ENCODE data around the gene PXMP2. TPM values are rescaled to one million over a fixed set of nuclear protein-coding genes. Genes with fewer than 3 reads are reported as not detected.

The PXMP2 gene
- total RNA-seq, 1 experiment from 2014 or later = 39.9 TPM

DNA sequence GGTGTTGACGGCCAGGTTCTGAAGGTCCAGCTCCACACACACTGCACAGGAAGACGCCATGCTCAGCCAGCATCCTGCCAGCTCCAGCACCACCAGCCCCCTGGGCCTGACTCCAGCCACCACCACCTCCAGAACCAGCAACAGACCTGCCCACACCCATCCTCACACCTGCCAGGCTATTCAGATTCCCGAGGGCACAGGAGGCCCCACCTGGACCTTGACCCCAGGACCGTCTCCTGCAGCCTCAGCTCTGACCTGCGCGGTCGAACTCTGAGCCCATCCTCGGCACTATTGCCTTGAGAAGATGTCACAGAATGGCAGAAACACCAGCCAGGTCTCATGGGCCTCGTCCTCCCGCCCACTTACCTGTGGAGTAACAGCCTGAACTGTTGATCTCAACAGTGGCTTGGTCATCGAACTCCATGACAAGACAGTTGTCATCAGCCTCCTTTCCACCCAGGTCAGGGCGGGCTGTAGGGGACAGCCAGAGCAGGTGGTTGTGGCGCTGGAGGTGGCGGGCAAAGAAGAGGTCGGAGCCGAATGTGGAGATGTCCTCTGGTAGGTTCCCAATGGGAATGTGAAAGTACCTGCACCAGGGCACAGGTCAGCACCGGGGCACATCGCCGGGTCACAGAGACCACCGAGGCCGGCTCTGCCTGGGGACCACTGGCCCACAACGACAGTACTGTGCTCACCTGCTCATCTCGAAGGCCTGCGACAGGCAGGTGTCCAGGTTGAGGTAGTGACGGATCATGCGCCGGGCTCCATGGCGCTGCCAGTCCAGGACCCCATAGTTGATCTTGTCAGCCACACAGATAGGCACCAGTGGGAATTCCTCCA, 45.4 kb upstream of the PXMP2 start:
- POLR2A ChIA-PET = no interaction called here
- Mint-ChIP-seq H3K4me3 (ENCODE audit: unreplicated experiment) (no peak overlapping the region), H3K9me3 (ENCODE audit: unreplicated experiment) (no peaks in the 10 kb centered on the region), H3K4me1 (ENCODE audit: low read depth, unreplicated experiment) (no peaks in the 10 kb centered on the region), H3K27ac (ENCODE audit: unreplicated experiment) (no peak overlapping the region), H3K27me3 (ENCODE audit: insufficient read depth, unreplicated experiment) (no peaks in the 10 kb centered on the region), H3K36me3 (ENCODE audit: insufficient read depth, unreplicated experiment) (peaks cover 80% of the 10 kb centered on the region)
- Histone ChIP-seq H3K4me3 (ENCODE audit: low read depth, low read length) (no peak overlapping the region), H3K4me1 (no peaks in the 10 kb centered on the region), H3K27me3 (replicated peaks; ENCODE audit: control insufficient read depth, insufficient read depth, low read length) (no peaks in the 10 kb centered on the region), H3K9me3 (no peaks in the 10 kb centered on the region), H3K36me3 (ENCODE audit: control insufficient read depth, insufficient read depth, low read length) (peaks cover 4% of the 10 kb centered on the region)
- no peak for DNase-seq
- TF ChIP-seq, protein P1, sequence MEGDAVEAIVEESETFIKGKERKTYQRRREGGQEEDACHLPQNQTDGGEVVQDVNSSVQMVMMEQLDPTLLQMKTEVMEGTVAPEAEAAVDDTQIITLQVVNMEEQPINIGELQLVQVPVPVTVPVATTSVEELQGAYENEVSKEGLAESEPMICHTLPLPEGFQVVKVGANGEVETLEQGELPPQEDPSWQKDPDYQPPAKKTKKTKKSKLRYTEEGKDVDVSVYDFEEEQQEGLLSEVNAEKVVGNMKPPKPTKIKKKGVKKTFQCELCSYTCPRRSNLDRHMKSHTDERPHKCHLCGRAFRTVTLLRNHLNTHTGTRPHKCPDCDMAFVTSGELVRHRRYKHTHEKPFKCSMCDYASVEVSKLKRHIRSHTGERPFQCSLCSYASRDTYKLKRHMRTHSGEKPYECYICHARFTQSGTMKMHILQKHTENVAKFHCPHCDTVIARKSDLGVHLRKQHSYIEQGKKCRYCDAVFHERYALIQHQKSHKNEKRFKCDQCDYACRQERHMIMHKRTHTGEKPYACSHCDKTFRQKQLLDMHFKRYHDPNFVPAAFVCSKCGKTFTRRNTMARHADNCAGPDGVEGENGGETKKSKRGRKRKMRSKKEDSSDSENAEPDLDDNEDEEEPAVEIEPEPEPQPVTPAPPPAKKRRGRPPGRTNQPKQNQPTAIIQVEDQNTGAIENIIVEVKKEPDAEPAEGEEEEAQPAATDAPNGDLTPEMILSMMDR (IDR thresholded peaks at IDR 0.05; ENCODE audit: insufficient read depth in 1 of 2, low read depth in 1 of 2, low read length in 1 of 2, severe bottlenecking in 1 of 2, unreplicated experiment in 1 of 2) = no peak
- BruUV-seq (replicated peaks) = TSS peak; percentile 26
- CTCF ChIA-PET = no interaction called here
- intact Hi-C loops (cut with micrococcal nuclease; ENCODE audit: unreplicated experiment) = no loop called here

DNA sequence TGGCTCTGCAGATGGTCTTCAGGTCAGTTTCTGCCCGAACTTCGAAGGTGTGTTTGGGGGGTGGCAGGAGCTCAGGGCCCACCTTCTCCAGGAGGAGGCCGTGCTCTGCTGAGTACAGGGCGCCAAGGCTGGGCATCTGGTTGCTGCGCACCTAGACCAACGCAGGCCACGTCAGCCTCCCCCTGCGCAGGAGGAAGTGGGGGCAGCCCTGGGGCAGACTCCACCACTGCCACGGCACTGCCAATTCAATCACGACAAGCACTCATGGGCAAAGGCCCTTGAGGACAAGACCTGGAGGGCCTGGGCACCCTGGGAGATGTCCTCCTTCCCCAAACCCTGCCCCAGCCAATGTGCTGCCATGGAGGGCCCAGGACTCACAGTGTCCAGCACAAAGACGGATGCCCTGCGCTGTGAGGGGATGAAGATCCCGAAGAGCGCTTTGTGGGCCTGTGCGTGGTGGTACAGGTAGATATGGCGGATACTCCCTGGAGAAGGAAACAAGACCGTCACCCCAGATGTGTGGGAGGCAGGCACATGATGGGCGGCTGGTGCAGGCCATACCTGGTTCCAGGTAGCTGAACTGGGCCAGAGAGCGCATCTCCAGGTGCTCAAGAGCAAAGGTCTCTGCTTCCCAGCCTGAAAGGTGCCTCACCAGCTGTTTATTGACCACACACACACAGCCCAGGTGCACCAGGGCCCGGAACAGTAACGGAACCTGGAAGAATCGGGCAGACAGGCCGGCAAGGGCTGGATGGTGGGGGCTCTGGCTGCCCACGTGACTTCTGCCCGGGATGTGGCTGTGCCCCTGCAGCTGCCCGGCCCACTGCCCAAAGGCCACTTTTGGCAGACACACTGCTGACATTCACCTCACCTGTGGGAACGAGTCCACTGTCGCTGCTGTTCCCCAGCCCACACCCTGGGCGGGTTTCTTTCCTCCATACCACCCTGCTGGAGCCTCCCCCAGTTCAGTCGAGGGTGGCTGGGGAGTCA, 44.2 kb upstream of the PXMP2 start:
- H3K27ac Mint-ChIP-seq (ENCODE audit: unreplicated experiment) = no peak overlapping the region
- Histone ChIP-seq H3K36me3 (ENCODE audit: control insufficient read depth, insufficient read depth, low read length) (peaks cover 3% of the 10 kb centered on the region), H3K4me3 (ENCODE audit: low read depth, low read length) (no peak overlapping the region), H3K27me3 (replicated peaks; ENCODE audit: control insufficient read depth, insufficient read depth, low read length) (no peaks in the 10 kb centered on the region), H3K4me1 (no peaks in the 10 kb centered on the region), H3K9me3 (no peaks in the 10 kb centered on the region)
- peaks cover 80% of the 10 kb centered on the region for H3K36me3 Mint-ChIP-seq (ENCODE audit: insufficient read depth, unreplicated experiment)
- no peak for DNase-seq
- H3K9me3 Mint-ChIP-seq (ENCODE audit: unreplicated experiment) = no peaks in the 10 kb centered on the region
- ChIA-PET POLR2A (no interaction called here), CTCF (no interaction called here)
- no peak overlapping the region for H3K4me3 Mint-ChIP-seq (ENCODE audit: unreplicated experiment)
- intact Hi-C loops (cut with micrococcal nuclease; ENCODE audit: unreplicated experiment) = no loop called here
- no TSS peak for BruUV-seq (replicated peaks)
- no peaks in the 10 kb centered on the region for H3K4me1 Mint-ChIP-seq (ENCODE audit: low read depth, unreplicated experiment)
- TF ChIP-seq, protein P1 (IDR thresholded peaks at IDR 0.05; ENCODE audit: insufficient read depth in 1 of 2, low read depth in 1 of 2, low read length in 1 of 2, severe bottlenecking in 1 of 2, unreplicated experiment in 1 of 2) = no peak
- no peaks in the 10 kb centered on the region for H3K27me3 Mint-ChIP-seq (ENCODE audit: insufficient read depth, unreplicated experiment)

DNA sequence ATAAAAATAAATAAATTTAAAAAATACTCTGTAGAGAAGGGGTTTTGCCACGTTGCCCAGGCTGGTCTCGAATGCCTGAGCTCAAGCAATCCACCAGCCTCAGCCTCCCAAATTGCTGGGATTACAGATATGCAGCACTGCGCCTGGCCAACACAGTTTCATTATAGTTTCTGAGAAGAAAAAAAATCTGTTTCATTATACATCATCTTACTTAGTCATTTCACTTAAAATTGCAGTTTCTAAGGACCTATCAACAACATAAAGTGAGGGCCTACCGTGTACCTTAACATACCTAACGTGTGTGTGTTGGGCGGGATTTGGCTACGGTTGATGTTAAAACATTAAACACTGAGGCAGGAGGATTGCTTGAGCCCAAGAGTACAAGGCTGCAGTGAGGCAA, 40.5 kb upstream of the PXMP2 start:
- Histone ChIP-seq H3K36me3 (ENCODE audit: control insufficient read depth, insufficient read depth, low read length) (peaks cover 6% of the 10 kb centered on the region), H3K4me3 (ENCODE audit: low read depth, low read length) (no peak overlapping the region), H3K4me1 (no peaks in the 10 kb centered on the region), H3K9me3 (no peaks in the 10 kb centered on the region), H3K27me3 (replicated peaks; ENCODE audit: control insufficient read depth, insufficient read depth, low read length) (no peaks in the 10 kb centered on the region)
- no peak overlapping the region for H3K4me3 Mint-ChIP-seq (ENCODE audit: unreplicated experiment)
- TF ChIP-seq, protein P1 (IDR thresholded peaks at IDR 0.05; ENCODE audit: insufficient read depth in 1 of 2, low read depth in 1 of 2, low read length in 1 of 2, severe bottlenecking in 1 of 2, unreplicated experiment in 1 of 2) = no peak
- no peak for DNase-seq
- no peaks in the 10 kb centered on the region for H3K4me1 Mint-ChIP-seq (ENCODE audit: low read depth, unreplicated experiment)
- H3K36me3 Mint-ChIP-seq (ENCODE audit: insufficient read depth, unreplicated experiment) = peaks cover 92% of the 10 kb centered on the region
- no peak overlapping the region for H3K27ac Mint-ChIP-seq (ENCODE audit: unreplicated experiment)
- H3K9me3 Mint-ChIP-seq (ENCODE audit: unreplicated experiment) = no peaks in the 10 kb centered on the region
- intact Hi-C loops (cut with micrococcal nuclease; ENCODE audit: unreplicated experiment) = no loop called here
- no peaks in the 10 kb centered on the region for H3K27me3 Mint-ChIP-seq (ENCODE audit: insufficient read depth, unreplicated experiment)
- BruUV-seq (replicated peaks) = no TSS peak
- ChIA-PET POLR2A (no interaction called here), CTCF (no interaction called here)
